ENCODE data around the gene ZNF528.

Gene ZNF528

GRCh38 chr19:52397310-52398080 is at the start of gene ZNF528:
Gene ZNF528 (plus strand): TSS chr19:52397849. CDS start chr19:52402014, 4,165 bp downstream.
- peak; percentile 95 to 98 (median 97) for DNase-seq

DNA sequence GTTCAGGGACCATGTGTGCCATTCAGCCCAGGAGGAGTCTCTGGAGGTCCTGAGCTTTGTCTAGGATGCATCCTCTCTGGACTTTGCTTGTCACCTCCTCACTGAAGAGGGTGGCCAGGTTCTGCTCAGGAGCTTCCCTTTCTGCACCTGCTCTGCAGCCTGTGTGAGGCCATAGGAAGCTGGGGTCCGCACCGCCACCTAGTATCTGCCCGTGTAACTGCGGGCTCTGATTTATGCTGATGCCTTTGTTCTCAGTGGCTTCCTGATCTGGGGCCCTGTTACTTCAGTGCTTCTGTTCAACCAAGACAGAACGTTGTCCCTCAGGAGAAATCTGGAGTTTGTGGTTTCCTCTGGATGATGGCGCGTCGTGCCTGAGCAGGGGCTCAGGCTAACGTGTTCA is 46.1 kb upstream of the ZNF528 start:
- DNase-seq = no peak

GRCh38 chr19:52366414-52366824 is 31.2 kb upstream of the ZNF528 start:
- no peak for DNase-seq

DNA sequence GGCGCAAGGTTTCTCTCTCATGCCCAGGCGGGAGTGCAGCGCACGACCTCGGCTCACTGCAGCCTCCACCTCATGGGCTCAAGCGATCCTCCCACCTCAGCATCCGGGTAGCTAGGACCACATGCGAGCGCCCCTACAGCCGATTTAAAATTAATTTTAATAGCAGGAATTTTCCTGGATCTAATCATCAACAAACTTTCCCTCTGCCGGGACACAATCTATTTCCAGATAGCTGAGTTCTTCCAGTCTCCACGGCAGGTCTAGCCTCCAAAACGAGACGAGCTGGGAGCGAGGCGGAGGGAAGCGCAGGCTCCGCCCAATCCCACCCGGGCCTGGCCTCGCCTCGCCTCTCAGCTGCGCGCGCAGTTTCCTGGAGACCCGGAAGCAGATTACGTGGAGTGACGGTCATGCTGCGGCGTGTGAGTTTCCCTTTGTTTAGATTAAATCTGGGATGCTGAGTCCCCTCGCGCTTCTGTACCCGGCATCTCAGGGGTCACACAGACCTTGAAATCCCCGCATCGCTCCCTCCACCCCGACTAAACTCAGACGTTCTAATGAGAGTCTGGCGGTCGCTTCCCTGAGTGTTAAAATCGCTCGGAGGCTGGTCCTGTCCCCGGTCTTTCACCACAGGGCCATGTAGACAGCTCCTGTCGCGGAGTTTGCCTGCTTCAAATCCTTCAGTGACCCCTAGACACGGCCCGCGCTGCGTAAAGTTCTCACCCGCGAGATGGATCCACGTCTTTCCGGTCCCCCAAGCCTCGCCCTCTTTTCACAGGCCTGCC is 27.9 kb upstream of the ZNF528 start, which contains the start of gene ZNF880:
Gene ZNF880 (plus strand): TSS at position 365 of the 782 bp plus-strand sequence. CDS start 43 bp downstream, at position 408.
- peak; percentile 93 to 97 (median 96) for DNase-seq

DNA sequence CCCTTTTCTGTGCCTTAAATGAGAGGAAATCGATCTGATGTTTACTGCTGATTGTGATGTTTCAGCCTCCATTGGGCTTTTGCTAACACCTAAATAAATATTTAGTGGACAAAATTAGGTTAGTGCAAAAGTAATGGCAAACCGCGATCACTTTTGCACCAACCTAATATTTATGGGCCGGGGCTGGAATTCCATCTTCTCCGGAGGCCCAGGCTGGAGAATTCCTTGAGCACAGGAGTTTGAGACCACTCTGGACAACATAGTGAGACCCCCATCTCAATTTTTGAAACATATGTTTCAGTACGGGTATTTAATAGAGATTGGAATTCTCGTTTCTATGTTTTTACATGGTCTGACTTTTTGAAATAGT is 27.3 kb upstream of the ZNF528 start:
- DNase-seq = no peak

DNA sequence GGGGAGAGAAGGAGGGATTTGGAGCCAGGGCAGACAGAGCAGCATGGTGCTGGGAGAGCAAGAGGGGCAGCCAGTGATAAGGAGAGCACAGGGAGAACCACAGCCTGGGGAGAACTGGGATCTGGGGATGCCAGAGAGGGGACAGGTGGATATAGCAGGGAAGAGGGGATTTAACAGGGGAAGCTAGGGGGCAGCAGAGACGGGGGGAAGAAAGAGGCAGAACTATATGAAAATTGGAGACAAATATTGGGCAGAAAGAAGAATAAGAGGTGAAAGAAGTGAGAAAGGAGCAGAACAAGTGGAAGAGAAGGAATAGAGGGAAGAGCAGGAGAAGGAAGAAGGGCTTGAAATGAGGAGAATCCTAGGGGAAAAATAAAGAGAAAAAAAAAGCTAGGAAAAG is 6.5 kb upstream of the ZNF528 start:
- no peak for DNase-seq

DNA sequence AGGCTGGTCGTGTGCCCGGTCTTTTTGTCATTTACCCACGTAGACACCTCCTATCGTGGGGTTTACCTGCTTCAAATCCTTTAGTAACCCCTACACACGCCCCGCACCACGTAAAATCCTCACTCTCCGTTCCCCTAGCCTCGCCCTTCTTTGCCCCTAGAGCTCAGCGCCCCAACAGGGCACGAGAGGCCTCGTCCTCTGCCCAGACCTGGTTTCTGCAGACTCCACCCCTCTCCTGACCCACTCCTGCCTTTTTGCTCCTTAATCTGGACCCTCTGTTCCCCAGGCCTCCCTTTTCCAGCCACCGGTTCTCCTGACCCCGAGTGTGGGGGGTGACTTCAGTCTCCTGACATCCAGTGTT is 412 bp downstream of the ZNF528 start:
- DNase-seq = peak; percentile 9 to 32 (median 21)

- no peak for DNase-seq
Measured at GRCh38 chr19:52410276-52410675, 12.6 kb downstream of the ZNF528 start.

DNA sequence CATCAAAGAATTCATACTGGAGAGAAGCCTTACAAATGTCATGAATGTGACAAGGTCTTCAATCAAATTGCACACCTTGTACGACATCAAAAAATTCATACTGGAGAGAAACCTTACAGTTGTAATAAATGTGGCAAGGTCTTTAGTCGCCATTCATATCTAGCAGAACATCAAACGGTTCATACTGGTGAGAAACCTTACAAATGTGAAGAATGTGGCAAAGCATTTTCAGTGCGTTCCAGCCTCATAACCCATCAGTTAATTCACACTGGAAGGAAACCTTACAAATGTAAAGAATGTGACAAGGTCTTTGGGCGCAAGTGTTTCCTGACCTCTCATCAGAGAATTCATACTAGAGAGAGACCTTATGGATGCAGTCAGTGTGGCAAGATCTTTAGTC is 18.1 kb downstream of the ZNF528 start:
- DNase-seq = no peak

- no peak for DNase-seq
Measured at GRCh38 chr19:52428937-52429336, 31.3 kb downstream of the ZNF528 start, which contains the start of gene ZNF534. Gene ZNF534 (plus strand): TSS chr19:52429148. CDS start chr19:52431475, 2,327 bp downstream.

GRCh38 chr19:52442179-52442578 is 44.5 kb downstream of the ZNF528 start:
- no peak for DNase-seq

GRCh38 chr19:52444506-52444905 is 46.9 kb downstream of the ZNF528 start:
- DNase-seq = no peak

DNA sequence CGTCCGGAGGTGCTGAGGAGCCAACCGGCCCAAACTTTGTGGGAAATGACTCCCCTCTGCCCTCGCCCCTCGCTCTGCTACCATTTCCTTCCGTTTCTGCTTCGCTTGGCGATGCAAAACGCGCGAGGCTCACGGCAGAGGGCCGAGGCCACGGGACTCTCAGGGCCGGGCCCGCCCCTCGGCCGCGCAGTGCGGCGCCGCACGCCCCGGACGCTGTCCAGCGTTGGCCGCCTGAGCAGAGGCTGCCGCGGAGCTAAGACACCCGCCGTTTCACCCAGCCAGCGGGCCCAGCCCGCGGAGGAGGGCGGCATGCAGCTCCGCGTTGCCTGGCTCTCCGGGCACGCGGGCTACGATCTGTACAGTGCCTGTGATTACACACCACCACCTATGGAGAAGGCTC is 53.6 kb downstream of the ZNF528 start:
- DNase-seq = no peak

- peak; percentile 62 to 72 (median 66) for DNase-seq
Measured at GRCh38 chr19:52453324-52454094, 55.9 kb downstream of the ZNF528 start, which contains the start of gene ZNF578. Gene ZNF578 (plus strand): TSS chr19:52453553. CDS start chr19:52501846, 48,293 bp downstream.

GRCh38 chr19:52464798-52465470 is 67.3 kb downstream of the ZNF528 start:
- DNase-seq = no peak

Measured in suppressor macrophage treated with lipopolysaccharide for 1 hour (primary cell).